Raji (cell line): ENCODE measurements around the gene TESK1.

Experiments used
- POLR2A ChIP-seq: IDR thresholded peaks from 2 replicates; pipeline ENCODE4 v1.6.1; 2011; ENCODE audit warnings: low read depth, low read length, control low read depth; ENCODE audit not compliant: insufficient read depth

The TESK1 gene

DNA sequence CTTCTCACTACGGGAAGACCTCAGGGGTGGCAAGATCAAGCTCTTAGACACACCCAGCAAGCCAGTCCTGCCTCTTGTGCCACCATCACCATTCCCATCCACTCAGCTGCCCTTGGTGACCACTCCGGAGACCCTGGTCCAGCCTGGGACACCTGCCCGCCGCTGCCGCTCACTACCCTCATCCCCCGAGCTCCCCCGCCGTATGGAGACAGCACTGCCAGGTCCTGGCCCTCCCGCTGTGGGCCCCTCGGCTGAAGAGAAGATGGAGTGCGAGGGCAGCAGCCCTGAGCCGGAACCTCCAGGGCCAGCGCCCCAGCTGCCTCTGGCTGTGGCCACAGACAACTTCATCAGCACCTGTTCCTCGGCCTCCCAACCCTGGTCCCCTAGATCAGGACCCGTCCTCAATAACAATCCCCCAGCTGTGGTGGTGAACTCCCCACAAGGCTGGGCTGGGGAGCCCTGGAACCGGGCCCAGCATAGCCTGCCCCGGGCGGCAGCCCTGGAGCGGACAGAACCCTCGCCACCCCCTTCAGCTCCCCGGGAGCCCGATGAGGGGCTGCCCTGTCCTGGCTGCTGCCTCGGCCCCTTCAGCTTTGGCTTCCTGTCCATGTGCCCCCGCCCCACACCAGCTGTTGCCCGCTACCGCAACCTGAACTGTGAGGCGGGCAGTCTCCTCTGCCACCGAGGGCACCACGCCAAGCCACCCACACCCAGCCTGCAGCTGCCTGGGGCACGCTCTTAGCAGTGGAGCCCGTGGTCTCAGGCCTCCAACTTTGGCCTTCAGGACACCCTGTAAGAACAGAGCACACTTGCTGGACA, 4.1 kb downstream of the TESK1 start:
- TF ChIP-seq POLR2A = no peak

DNA sequence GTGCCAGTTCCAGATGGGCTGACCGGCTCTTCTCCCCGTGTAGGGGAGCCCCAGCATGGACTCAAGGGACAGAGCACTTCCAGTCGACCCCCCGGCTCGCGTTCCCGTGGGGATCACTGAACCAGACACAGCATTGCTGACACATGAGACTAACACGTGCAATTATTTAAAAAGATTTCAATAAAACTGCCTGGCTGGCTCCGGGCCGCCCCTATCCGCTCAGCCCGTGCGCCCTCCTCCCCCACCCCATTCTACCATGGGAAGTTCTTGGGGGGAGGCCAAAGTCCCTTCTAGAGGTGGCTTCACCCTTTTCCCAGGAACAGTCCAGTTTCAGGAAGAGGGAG, 4.7 kb downstream of the TESK1 start:
- no peak for TF ChIP-seq POLR2A

- no peak for TF ChIP-seq POLR2A
Measured at GRCh38 chr9:35611230-35611797, 6.3 kb downstream of the TESK1 start.

GRCh38 chr9:35612843-35613242, 7.8 kb downstream of the TESK1 start:
- no peak for TF ChIP-seq POLR2A

- no peak for TF ChIP-seq POLR2A
Measured at GRCh38 chr9:35615981-35616680, 11.1 kb downstream of the TESK1 start.

GRCh38 chr9:35616681-35617459, 11.8 kb downstream of the TESK1 start:
- TF ChIP-seq POLR2A = no peak

DNA sequence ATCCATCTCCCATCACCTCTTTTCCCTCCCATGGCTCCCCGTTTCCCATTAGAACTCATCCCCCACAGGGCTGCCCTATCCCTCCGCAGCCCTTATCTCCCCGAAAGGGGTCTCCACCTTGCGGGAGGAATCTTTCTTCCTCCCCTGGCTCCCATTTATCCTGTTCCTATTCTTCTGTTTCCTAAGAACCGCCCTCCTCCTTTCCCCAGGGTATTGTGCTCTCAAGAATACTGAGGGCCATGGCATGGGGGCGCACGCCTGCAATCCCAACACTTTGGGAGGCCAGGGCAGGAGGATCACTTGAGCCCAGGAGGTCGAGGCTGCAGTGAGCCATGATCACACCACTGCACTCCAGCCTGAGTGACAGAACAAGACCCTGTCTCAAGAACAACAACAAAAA, 12.5 kb downstream of the TESK1 start:
- TF ChIP-seq POLR2A = no peak

DNA sequence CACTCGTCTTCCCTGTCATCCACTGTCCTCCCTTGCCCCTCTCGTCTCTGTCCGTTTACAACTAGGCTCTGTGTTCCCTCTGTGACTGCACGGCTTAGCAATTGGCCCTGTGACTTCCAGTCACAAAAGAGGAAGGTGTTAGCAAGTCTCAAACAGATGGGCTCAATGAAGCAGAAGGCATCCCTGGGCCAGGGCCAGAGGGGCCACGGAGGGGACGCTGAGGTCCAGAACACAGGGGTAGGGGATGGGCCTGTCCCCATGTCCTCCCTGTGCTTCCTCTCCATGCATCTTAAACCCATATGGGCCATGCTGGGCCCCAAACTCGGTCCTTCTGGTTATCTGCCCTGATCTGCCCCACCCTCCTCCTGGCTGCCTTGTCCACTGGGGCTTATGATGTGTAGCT, 13.3 kb downstream of the TESK1 start, which contains the start of gene CD72:
Gene CD72, minus strand, starts transcription at position 89 of the 403 bp plus-strand sequence. CDS start 110 bp downstream, outside the sequence.
- peak; percentile 64 for TF ChIP-seq POLR2A

DNA sequence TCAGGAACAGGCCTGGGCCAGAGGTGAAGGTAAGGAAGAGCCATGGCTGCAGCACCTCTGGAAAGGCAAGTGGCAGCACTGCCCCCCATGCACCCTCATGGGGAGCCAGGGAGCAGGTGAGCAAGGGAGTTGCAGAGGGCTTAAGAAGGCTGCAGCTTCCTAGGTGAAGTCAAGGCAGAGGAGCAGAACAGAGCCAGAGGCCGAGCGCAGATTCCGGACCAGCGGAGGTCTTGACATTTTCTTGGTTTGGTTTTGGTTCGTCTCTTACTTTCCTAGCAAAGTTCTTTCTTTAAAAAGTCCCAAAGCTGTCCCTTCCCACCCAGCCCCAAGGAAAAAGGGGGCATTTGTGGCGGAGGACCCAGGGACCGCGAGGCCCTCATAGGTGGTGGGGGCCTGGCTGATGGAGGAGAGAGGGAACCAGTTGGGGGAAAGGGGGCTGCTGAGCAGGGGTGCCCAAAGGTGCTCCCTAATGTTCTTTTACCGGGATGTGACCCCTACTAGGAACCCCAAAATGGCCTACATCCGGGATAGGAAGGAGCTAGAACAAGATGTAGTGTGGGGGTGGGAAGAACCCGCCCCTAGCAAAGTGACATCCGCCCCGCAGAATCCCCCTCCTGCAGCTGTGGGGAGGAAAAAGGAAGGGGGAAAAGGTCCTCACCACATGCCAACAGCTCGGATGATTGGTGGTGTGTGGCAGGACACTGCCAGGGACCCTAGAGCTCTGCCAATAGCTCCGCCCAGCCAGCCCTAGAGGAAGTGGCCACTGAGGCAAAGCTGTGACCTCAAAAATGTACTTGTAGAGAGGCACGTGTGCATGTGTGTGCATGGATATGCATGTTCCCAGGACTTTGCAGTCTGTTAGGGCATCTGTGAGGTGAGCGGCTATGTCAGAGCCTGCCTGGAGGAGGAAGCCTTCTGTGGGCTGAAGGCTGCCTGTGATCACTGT, 14.1 kb downstream of the TESK1 start:
- no peak; the same call in none of the 2 replicates for TF ChIP-seq POLR2A

GRCh38 chr9:35619800-35620158, 14.7 kb downstream of the TESK1 start:
- no peak for TF ChIP-seq POLR2A

- no peak for TF ChIP-seq POLR2A
Measured at GRCh38 chr9:35627575-35627974, 22.5 kb downstream of the TESK1 start.

DNA sequence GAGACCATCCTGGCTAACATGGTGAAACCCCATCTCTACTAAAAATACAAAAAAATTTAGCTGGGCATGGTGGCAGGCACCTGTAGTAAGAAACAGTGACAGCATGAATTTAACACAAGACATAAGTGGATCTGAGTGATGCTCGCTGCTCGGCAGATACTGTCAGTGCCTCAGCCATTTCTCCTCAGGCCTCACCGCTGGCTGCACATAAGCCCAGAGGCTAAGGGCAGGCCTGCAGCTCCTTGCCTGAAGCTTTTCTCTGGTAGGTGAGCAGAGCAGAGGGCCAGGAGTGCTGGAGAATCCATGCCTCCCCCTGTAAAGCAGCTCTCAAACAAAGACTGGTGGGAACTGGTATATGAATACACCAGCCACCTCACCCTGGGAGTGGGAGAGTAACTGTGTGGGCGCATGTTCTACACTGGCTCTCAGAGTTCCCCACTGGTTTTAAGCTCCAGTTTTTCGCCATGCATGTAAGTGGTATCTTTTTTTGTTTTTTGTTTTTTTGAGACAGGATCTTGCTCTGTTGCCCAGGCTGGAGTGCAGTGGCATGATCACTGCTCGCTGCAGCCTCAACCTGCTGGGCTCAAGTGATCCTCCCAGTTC, 23.4 kb downstream of the TESK1 start:
- TF ChIP-seq POLR2A = no peak

DNA sequence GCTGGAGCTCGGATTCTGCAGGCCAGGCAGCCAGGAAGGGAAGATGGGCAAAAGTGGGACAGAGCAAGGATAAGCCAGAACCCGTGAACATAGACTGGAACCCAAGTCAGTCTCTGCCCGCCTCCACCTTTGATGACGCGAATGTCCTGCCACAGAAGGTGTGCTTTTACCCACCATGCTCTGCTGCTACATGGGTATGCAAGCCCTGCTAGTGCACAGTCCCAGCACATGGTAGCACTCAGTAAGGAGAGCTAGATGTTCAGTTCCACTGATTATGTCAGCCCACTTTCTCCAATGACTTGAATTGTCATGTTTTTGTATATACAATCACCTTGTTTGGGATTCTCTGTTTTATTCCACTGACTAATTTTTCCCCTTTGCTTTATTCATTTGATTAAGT, 24.5 kb downstream of the TESK1 start:
- TF ChIP-seq POLR2A = no peak

DNA sequence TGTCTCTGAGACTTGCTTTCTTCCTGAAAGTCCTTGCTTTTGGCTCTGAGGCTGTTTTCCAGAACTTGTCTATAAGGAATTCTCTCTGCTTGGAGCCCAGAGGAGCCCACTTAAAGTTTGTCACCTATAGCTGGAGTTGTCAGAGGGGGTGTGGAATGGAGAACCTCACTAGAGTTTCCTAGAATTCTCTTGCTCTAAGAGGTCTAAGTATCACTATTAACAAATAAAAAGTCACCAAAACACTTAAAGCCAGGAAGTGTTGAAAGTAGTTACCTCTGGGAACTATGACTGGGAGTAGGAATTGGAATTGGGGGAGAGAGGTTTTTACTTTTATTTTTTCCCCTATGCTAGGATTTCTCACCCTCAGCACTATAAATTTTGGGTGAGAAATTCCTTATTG, 30.7 kb downstream of the TESK1 start:
- no peak for TF ChIP-seq POLR2A
